WERI-Rb-1 (cell line): ENCODE data around the gene RALGPS1.
A peak's percentile ranks its signal among the peaks of the same experiment; 100 is the strongest.

Experiments used
- DNase-seq: peaks from one replicate; pipeline ENCODE4 v3.0.0-alpha.2; 2020
- H3K27ac ChIP-seq: fragments of 250-450 bp; sonication (Bioruptor Pico); 2 replicates; pipeline ENCODE4 v1.5.1; 2020; ENCODE audit warnings: mild to moderate bottlenecking, moderate library complexity
- H3K27me3 ChIP-seq: fragments of 250-450 bp; sonication (Bioruptor Pico); 2 replicates; pipeline ENCODE4 v1.5.1; 2021; ENCODE audit warnings: mild to moderate bottlenecking, low read depth, moderate library complexity; ENCODE audit not compliant: insufficient read depth, severe bottlenecking
- H3K36me3 ChIP-seq: fragments of 250-450 bp; sonication (Bioruptor Pico); 2 replicates; pipeline ENCODE4 v1.5.1; 2020; ENCODE audit warnings: mild to moderate bottlenecking, moderate library complexity
- H3K4me3 ChIP-seq: 2 replicates; pipeline ENCODE4 v1.5.1; 2011; ENCODE audit warnings: low read depth, mild to moderate bottlenecking, control low read depth, low read length
- H3K9me3 ChIP-seq: fragments of 250-450 bp; sonication (Bioruptor Pico); 2 replicates; pipeline ENCODE4 v1.5.1; 2021; ENCODE audit warnings: mild to moderate bottlenecking, moderate library complexity; ENCODE audit not compliant: severe bottlenecking
- CTCF ChIP-seq: IDR thresholded peaks from 2 replicates; pipeline ENCODE4 v1.5.1; 2011; ENCODE audit warnings: low read depth, mild to moderate bottlenecking, control low read depth, inconsistent platforms, low read length

Gene RALGPS1

DNA sequence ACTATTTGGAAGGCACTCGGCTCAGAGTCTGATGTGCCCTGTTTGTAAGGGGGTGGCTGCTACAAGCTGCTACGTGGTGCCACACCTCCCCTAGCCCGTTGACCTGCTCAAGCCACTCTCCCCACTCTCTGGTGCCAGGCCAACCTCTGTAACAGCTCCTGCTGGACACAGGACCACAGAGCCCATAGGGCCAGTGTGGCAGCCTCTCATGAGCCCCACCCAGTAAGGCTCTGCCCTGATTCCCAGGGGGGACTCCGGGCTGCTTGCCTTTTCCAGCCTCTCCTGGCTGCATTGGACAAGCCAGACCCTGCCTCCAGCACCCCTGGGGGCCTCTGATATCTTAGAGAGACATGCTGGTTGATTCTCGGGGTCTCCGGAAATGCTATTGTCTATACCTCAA is 261.2 kb downstream of the RALGPS1 start:
- no peak overlapping the region for H3K27ac ChIP-seq
- no peaks in the 10 kb centered on the region for H3K9me3 ChIP-seq
- no peak for DNase-seq
- no peak for TF ChIP-seq CTCF
- peaks cover 6% of the 10 kb centered on the region for H3K36me3 ChIP-seq
- no peaks in the 10 kb centered on the region for H3K27me3 ChIP-seq
- no peak overlapping the region for H3K4me3 ChIP-seq

- no peak for TF ChIP-seq CTCF
- no peak overlapping the region for H3K4me3 ChIP-seq
- H3K27ac ChIP-seq = no peak overlapping the region
- H3K36me3 ChIP-seq = peaks cover 6% of the 10 kb centered on the region
- DNase-seq = no peak
- no peaks in the 10 kb centered on the region for H3K27me3 ChIP-seq
- H3K9me3 ChIP-seq = no peaks in the 10 kb centered on the region
Observed at GRCh38 chr9:127176631-127177030, 262.0 kb downstream of the RALGPS1 start.

DNA sequence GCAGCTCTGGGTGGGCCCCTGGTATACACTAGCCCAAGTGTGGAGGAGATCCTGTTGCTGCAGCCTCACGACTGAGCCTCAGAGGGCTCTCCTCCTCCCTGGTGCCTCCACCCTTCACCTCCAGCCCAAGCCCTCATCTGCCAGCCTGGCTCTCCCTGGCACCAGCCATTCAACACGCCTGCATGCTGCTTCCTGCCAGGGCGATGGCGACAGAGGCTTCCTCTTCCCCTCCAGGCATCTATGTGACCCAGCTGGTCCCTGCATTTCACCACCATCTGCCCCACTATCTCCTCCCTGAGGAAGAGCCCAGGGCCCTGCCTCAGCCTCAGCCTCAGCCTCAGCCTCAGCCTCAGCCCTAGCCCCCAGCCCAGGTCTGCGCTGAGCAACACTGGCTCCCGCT is 262.6 kb downstream of the RALGPS1 start:
- Histone ChIP-seq H3K27ac (no peak overlapping the region), H3K36me3 (peaks cover 6% of the 10 kb centered on the region), H3K27me3 (no peaks in the 10 kb centered on the region), H3K4me3 (no peak overlapping the region), H3K9me3 (no peaks in the 10 kb centered on the region)
- no peak for TF ChIP-seq CTCF
- DNase-seq = peak; percentile 6

DNA sequence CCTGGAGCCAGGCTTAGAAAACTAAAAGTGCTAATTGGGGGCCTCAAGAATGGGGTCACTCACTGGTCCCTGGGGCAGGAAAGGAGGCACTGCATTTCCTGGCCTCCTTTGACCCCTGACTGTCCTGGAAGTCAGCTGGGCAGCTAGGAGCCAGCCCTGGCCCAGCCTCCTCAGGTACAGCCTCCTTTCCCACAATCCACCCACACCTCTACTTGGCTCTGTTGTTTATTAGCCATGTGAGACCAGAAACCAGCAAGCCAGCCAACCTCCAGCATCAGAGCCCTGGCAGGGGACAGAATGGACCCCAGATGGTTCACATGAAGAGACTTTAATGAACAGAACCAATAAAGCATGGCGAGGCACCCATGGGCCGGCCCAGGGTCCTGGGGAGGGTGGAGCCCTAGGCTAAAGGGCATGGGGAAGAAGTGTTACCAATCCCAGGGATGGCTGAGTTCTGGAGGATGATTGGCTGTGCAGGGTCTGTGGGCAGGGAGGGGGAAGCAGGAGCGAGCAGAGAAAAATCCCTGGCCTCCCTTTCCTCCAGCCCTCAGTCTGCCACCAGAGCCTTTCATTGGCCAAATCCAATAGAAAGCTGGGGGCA is 263.2 kb downstream of the RALGPS1 start:
- H3K27ac ChIP-seq = no peak overlapping the region
- TF ChIP-seq CTCF = no peak
- H3K36me3 ChIP-seq = peaks cover 6% of the 10 kb centered on the region

GRCh38 chr9:127178686-127179632 is 264.4 kb downstream of the RALGPS1 start:
- TF ChIP-seq CTCF = no peak
- Histone ChIP-seq H3K27me3 (no peaks in the 10 kb centered on the region), H3K27ac (no peak overlapping the region), H3K36me3 (peaks cover 6% of the 10 kb centered on the region), H3K9me3 (no peaks in the 10 kb centered on the region), H3K4me3 (no peak overlapping the region)
- DNase-seq = peak; percentile 10

More for the DNA sequence above, 263.2 kb downstream of the RALGPS1 start:
- H3K4me3 ChIP-seq = no peak overlapping the region
- no peaks in the 10 kb centered on the region for H3K9me3 ChIP-seq
- H3K27me3 ChIP-seq = no peaks in the 10 kb centered on the region
- DNase-seq = peak; percentile 3
